K562 (cell line): ENCODE results near the gene ANXA4. TPM values are rescaled to one million over a fixed set of nuclear protein-coding genes. Genes with fewer than 3 reads are reported as not detected.

ENCODE experiments used
- ATAC-seq: fragments of 200-7000 bp; cut with Tn5 transposase; 3 replicates; pipeline ENCODE4 v1.9.1; 2020; ENCODE audit warnings: moderate library complexity
- BruUV-seq: library from RNA; stranded (reverse); fragments of 400-500 nt; replicated peaks from 2 replicates; lab custom pipeline; 2021; lab: Mats Ljungman, UMichigan
- CTCF ChIA-PET: fragments of 300-600 bp; formaldehyde crosslinking; extraction: SDS; loops from one replicate; lab custom pipeline; 2021; ENCODE audit warnings: low intra/inter-chr PET ratio; lab: Yijun Ruan, JAX
- POLR2A ChIA-PET: fragments of 300-600, 350-650 bp; sonication (Branson Sonifier 250); formaldehyde crosslinking; extraction: SDS; loops from one replicate; lab custom pipeline; 2021; ENCODE audit warnings: antibody characterized with exemption, inconsistent platforms; lab: Yijun Ruan, JAX
- DNase-seq, 4 experiments: peaks; one replicate each; pipeline versions ENCODE4 v3.0.0 to v3.0.0-alpha.2; 2011 to 2018; ENCODE audit warnings: low spot score in 3 of 4, mixed read lengths in 3 of 4; ENCODE audit errors: extremely low read depth in 1 of 4
- FAIRE-seq: peaks from 2 replicates; lab custom pipeline; 2011; peaks lifted over from hg19 to GRCh38; lab: Jason Lieb, UNC
- H2AFZ ChIP-seq: 2 replicates; pipeline ENCODE4 v1.6.0; 2011; ENCODE audit warnings: low read depth, low read length, control low read depth, inconsistent platforms
- H3K27ac ChIP-seq: fragments of 200-600 bp; 3 replicates; pipeline ENCODE4 v1.8.0; 2011; ENCODE audit warnings: low read depth, mild to moderate bottlenecking, control low read depth, inconsistent platforms, low read length, moderate library complexity, mixed read lengths; ENCODE audit errors: extremely low read depth
- H3K27me3 ChIP-seq, 2 experiments: fragments of 300-600 bp in 1 of 2; 2 replicates in 1 of 2; 3 replicates in 1 of 2; pipeline versions ENCODE4 v1.6.0 to v1.8.0; 2011; ENCODE audit warnings: inconsistent platforms in 2 of 2, low read length in 2 of 2, mild to moderate bottlenecking in 1 of 2, mixed read lengths in 1 of 2, moderate library complexity in 1 of 2; ENCODE audit not compliant: control insufficient read depth in 2 of 2, insufficient read depth in 2 of 2
- H3K36me3 ChIP-seq: fragments of 300-600 bp; 3 replicates; pipeline ENCODE4 v1.8.0; 2011; ENCODE audit warnings: mild to moderate bottlenecking, low read length, inconsistent platforms; ENCODE audit not compliant: control insufficient read depth, insufficient read depth
- H3K4me1 ChIP-seq, 2 experiments: fragments of 200-600 bp in 1 of 2; replicated peaks in 1 of 2; 2 replicates in 1 of 2; 3 replicates in 1 of 2; pipeline versions ENCODE4 v1.5.1 to v1.8.0; 2011; ENCODE audit warnings: inconsistent platforms in 2 of 2, low read length in 2 of 2, mild to moderate bottlenecking in 1 of 2, mixed read lengths in 1 of 2, moderate library complexity in 1 of 2; ENCODE audit not compliant: control insufficient read depth in 2 of 2, insufficient read depth in 2 of 2
- H3K4me2 ChIP-seq: 2 replicates; pipeline ENCODE4 v1.6.1; 2011; ENCODE audit warnings: low read length, control low read depth, inconsistent platforms, mixed read lengths; ENCODE audit not compliant: insufficient read depth
- H3K4me3 ChIP-seq: fragments of 200-600 bp; sonication (generic), shearing (Covaris generic); 2 replicates; pipeline ENCODE4 v1.5.1; 2016; ENCODE audit warnings: control low read depth, inconsistent platforms
- H3K79me2 ChIP-seq: fragments of 200-600 bp; 3 replicates; pipeline ENCODE4 v1.8.0; 2011; ENCODE audit warnings: low read length, inconsistent platforms; ENCODE audit not compliant: control insufficient read depth, insufficient read depth
- H3K9ac ChIP-seq, 2 experiments: 2 replicates each; pipeline versions ENCODE4 v1.6.0 to v1.6.1; 2011; ENCODE audit warnings: low read depth in 2 of 2, low read length in 2 of 2, control low read depth in 1 of 2, inconsistent platforms in 1 of 2, mild to moderate bottlenecking in 1 of 2, mixed read lengths in 1 of 2; ENCODE audit not compliant: insufficient read depth in 1 of 2
- H3K9me1 ChIP-seq: one replicate; pipeline ENCODE4 v1.6.0; 2011; ENCODE audit warnings: inconsistent platforms, mild to moderate bottlenecking, low read length, moderate library complexity; ENCODE audit not compliant: control insufficient read depth, insufficient read depth
- H3K9me3 ChIP-seq: replicated peaks from 2 replicates; pipeline ENCODE4 v1.5.1; 2011; ENCODE audit warnings: low read depth, low read length, inconsistent platforms; ENCODE audit not compliant: control insufficient read depth, insufficient read depth
- H4K20me1 ChIP-seq: replicated peaks from 2 replicates; pipeline ENCODE4 v1.6.1; 2011; ENCODE audit warnings: low read length, inconsistent platforms, mixed read lengths; ENCODE audit not compliant: control insufficient read depth, insufficient read depth
- BCOR ChIP-seq: fragments of 450-650 bp; IDR thresholded peaks from 2 replicates; pipeline ENCODE4 v1.6.1; 2016
- GTF2A2 ChIP-seq: IDR thresholded peaks from 2 replicates; pipeline ENCODE4 v1.6.1; 2016; ENCODE audit warnings: mild to moderate bottlenecking, missing genetic modification characterization, missing compliant biosample characterization
- HNRNPL ChIP-seq: fragments of 200-400 bp; formaldehyde crosslinking; IDR thresholded peaks from 2 replicates; pipeline ENCODE4 v1.6.1; 2017; ENCODE audit warnings: low read depth, mild to moderate bottlenecking, low read length
- MYBL2 ChIP-seq, 2 experiments: fragments of 450-650 bp in 1 of 2; sonication (generic) in 1 of 2; formaldehyde crosslinking in 1 of 2; IDR thresholded peaks; 2 replicates each; pipeline versions ENCODE4 v1.6.1 to v1.8.1; 2017 to 2022; ENCODE audit warnings: borderline replicate concordance in 1 of 2, inconsistent platforms in 1 of 2, low read depth in 1 of 2, mild to moderate bottlenecking in 1 of 2, missing genetic modification reagents in 1 of 2, moderate library complexity in 1 of 2
- PHF21A ChIP-seq: fragments of 450-650 bp; IDR thresholded peaks from 2 replicates; pipeline ENCODE4 v1.6.1; 2017; ENCODE audit warnings: low read depth, borderline replicate concordance
- POLR2A ChIP-seq: fragments of 450-650 bp; conservative IDR thresholded peaks from 2 replicates; pipeline ENCODE4 v1.6.1; 2016
- ZNF324 ChIP-seq: fragments of 250-450 bp; sonication (Bioruptor Pico); IDR thresholded peaks from 2 replicates; pipeline ENCODE4 v1.4.0; 2020; ENCODE audit warnings: mild to moderate bottlenecking
- ZNF445 ChIP-seq: fragments of 250-450 bp; sonication (Bioruptor Pico); IDR thresholded peaks from 2 replicates; pipeline ENCODE4 v1.4.0; 2020; ENCODE audit warnings: low read depth, mild to moderate bottlenecking, moderate library complexity
- WGBS: fragments of 100-300 bp; shearing (Covaris generic); methylation state at CpG from one replicate; pipeline ENCODE4 v1.1.6; 2016; ENCODE audit warnings: low coverage, mixed read lengths; ENCODE audit not compliant: insufficient coverage; ENCODE audit errors: missing lambda C conversion rate; 5-methylcytosine and 5-hydroxymethylcytosine counted together
- in situ Hi-C: fragments of 300-500 bp; cut with MboI; formaldehyde crosslinking; loops from 4 replicates; pipeline ENCODE4 v1.15.0; 2018; ENCODE audit warnings: inconsistent platforms, mixed read lengths
- intact Hi-C: fragments of 100-400 bp; cut with micrococcal nuclease; formaldehyde crosslinking; loops from 2 replicates; pipeline ENCODE4 v1.14.2; 2022
- polyA plus RNA-seq, 8 experiments: library from polyadenylated mRNA; depleted of rRNA in 4 of 8; stranded (reverse) in 5 of 8; unstranded in 3 of 8; fragments of >200 nt; fragmentation: Nextera tagmentation in 2 of 8; fragmentation: Illumina TruSeq in 1 of 8; extraction: Ambion mirVana in 2 of 8; extraction: Trizol in 1 of 8; gene quantifications; 2 replicates each; pipeline versions ENCODE4 v1.2.1 to v1.2.3, GENCODE V29; 2011 to 2014; ENCODE audit warnings: inconsistent platforms in 1 of 8, missing spikeins in 1 of 8
- total RNA-seq, 7 experiments: library from RNA; depleted of rRNA in 6 of 7; stranded (reverse); fragments of >200 nt in 6 of 7; fragmentation: Illumina TruSeq in 2 of 7; extraction: Trizol in 2 of 7; gene quantifications; 2 replicates each; pipeline versions ENCODE4 v1.2.1 to v1.2.3, GENCODE V29; 2011 to 2021; ENCODE audit warnings: low replicate concordance in 1 of 7
- TF ChIP-seq, protein P1 (sequence below): sonication (generic); formaldehyde crosslinking; IDR thresholded peaks from 2 replicates; pipeline ENCODE4 v1.8.0; 2022; ENCODE audit warnings: mild to moderate bottlenecking, missing genetic modification reagents, borderline replicate concordance
- TF ChIP-seq, protein P2 (sequence below): fragments of 250-450 bp; sonication (Bioruptor Pico); IDR thresholded peaks from 2 replicates; pipeline ENCODE4 v1.5.0; 2020; ENCODE audit warnings: mild to moderate bottlenecking

Gene ANXA4
- total and polyA plus RNA-seq, 9 of the 15 experiments (the other 6 are each of a cell fraction or from before 2014, with no cell fraction given), result 3.4 to 13.6 (median 11.6) TPM

DNA sequence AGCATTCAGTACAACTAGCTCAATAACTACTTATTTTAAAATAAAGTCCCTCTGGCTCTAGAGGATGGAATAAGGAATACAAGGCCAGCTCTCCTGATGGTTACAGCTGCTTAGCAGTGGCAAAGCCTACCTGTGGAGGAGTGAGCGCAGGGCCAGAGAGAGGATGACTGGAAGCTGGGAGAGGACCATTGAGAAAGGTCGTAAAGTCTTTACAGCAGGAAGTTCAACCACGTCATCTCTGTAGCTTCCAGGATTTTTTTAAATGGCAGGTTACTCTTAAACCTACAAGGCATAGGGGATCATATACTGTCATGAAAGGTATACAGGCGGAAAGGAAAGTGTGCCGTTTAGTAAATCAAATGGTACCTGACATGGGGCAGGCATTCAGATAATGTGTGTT is 26.3 kb downstream of the ANXA4 start:
- no peaks in the 10 kb centered on the region for H4K20me1 ChIP-seq
- CTCF ChIA-PET, result no interaction called here
- intact Hi-C loops, result no loop called here
- H3K9me3 ChIP-seq, result no peaks in the 10 kb centered on the region
- H3K4me2 ChIP-seq, result no peak overlapping the region
- 87% methylated on average over 5 of the region's 5 CpGs for WGBS
- no peak overlapping the region for H3K4me3 ChIP-seq
- no peaks in the 10 kb centered on the region for H3K9me1 ChIP-seq
- POLR2A ChIA-PET, result interaction anchor here (1.0 kb wide), 2 partner anchors 10 to 23 kb away, joined by 3 to 4 read pairs; no protein-coding TSS in a partner anchor
- no peak overlapping the region for H2AFZ ChIP-seq
- no peaks in the 10 kb centered on the region for H3K79me2 ChIP-seq
- H3K9ac ChIP-seq, result no peak overlapping the region
- TF ChIP-seq GTF2A2 (tag) (no peak), ZNF445 (CRISPR knock-in tag) (no peak), HNRNPL (no peak), ZNF324 (CRISPR knock-in tag) (no peak), POLR2A (no peak), BCOR (no peak), MYBL2 (IDR thresholded peaks at IDR 0.05; ENCODE audit: low read depth) (no peak), MYBL2 (CRISPR knock-in tag; IDR thresholded peaks at IDR 0.05; ENCODE audit: borderline replicate concordance) (no peak), PHF21A (no peak)
- TF ChIP-seq, protein P1, sequence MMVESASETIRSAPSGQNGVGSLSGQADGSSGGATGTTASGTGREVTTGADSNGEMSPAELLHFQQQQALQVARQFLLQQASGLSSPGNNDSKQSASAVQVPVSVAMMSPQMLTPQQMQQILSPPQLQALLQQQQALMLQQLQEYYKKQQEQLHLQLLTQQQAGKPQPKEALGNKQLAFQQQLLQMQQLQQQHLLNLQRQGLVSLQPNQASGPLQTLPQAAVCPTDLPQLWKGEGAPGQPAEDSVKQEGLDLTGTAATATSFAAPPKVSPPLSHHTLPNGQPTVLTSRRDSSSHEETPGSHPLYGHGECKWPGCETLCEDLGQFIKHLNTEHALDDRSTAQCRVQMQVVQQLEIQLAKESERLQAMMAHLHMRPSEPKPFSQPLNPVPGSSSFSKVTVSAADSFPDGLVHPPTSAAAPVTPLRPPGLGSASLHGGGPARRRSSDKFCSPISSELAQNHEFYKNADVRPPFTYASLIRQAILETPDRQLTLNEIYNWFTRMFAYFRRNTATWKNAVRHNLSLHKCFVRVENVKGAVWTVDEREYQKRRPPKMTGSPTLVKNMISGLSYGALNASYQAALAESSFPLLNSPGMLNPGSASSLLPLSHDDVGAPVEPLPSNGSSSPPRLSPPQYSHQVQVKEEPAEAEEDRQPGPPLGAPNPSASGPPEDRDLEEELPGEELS (CRISPR knock-in tag), result no peak
- TF ChIP-seq, protein P2, sequence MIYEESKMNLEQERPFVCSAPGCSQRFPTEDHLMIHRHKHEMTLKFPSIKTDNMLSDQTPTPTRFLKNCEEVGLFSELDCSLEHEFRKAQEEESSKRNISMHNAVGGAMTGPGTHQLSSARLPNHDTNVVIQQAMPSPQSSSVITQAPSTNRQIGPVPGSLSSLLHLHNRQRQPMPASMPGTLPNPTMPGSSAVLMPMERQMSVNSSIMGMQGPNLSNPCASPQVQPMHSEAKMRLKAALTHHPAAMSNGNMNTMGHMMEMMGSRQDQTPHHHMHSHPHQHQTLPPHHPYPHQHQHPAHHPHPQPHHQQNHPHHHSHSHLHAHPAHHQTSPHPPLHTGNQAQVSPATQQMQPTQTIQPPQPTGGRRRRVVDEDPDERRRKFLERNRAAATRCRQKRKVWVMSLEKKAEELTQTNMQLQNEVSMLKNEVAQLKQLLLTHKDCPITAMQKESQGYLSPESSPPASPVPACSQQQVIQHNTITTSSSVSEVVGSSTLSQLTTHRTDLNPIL (CRISPR knock-in tag), result no peak
- TF ChIP-seq, all 486 proteins: peak for 0
- in situ Hi-C loops, result no loop called here
- Histone ChIP-seq H3K36me3 (no peaks in the 10 kb centered on the region), H3K4me1 (peaks cover 14 to 21% of the 10 kb centered on the region in 2 experiments; a peak in 4 of 5 replicates), H3K27ac (no peak overlapping the region), H3K27me3 (no peaks in the 10 kb centered on the region)
- DNase-seq (no peak), FAIRE-seq (no peak), ATAC-seq (no peak)
- BruUV-seq, result no TSS peak
